Caco-2 (cell line): ENCODE results near the gene HSPG2. TPM values are rescaled to one million over a fixed set of nuclear protein-coding genes. Genes with fewer than 3 reads are reported as not detected.

Experiments
- BruUV-seq: library from RNA; stranded (reverse); fragments of 400-500 nt; replicated peaks from 2 replicates; lab custom pipeline; 2021; lab: Mats Ljungman, UMichigan
- CTCF ChIA-PET: fragments of 300-600 bp; sonication (Branson Sonifier 250); formaldehyde crosslinking; loops from one replicate; lab custom pipeline; 2022; ENCODE audit warnings: antibody characterized with exemption; lab: Charles Lee
- POLR2A ChIA-PET: fragments of 300-600 bp; sonication (Branson Sonifier 250); formaldehyde crosslinking; loops from one replicate; lab custom pipeline; 2022; ENCODE audit warnings: antibody characterized with exemption; lab: Charles Lee
- DNase-seq, 2 experiments: peaks; one replicate each; pipeline versions ENCODE4 v3.0.0 to v3.0.0-alpha.2; 2020 to 2022
- H3K27me3 ChIP-seq: replicated peaks from 2 replicates; pipeline ENCODE4 v1.6.0; 2011; ENCODE audit warnings: low read length; ENCODE audit not compliant: control insufficient read depth, insufficient read depth
- H3K36me3 ChIP-seq: 2 replicates; pipeline ENCODE4 v1.5.1; 2011; ENCODE audit warnings: low read length; ENCODE audit not compliant: control insufficient read depth, insufficient read depth
- H3K4me1 ChIP-seq: fragments of 250-450 bp; sonication (Bioruptor Pico); 2 replicates; pipeline ENCODE4 v1.5.1; 2020; ENCODE audit warnings: mild to moderate bottlenecking
- H3K4me3 ChIP-seq: 2 replicates; pipeline ENCODE4 v1.5.1; 2011; ENCODE audit warnings: low read depth, mild to moderate bottlenecking, control low read depth, low read length
- H3K9me3 ChIP-seq: fragments of 250-450 bp; sonication (Bioruptor Pico); 2 replicates; pipeline ENCODE4 v1.5.1; 2020; ENCODE audit warnings: mild to moderate bottlenecking, moderate library complexity
- H3K27ac Mint-ChIP-seq: one replicate; pipeline ENCODE4 v1.8.0; 2022; ENCODE audit warnings: mixed read lengths; ENCODE audit not compliant: unreplicated experiment
- H3K27me3 Mint-ChIP-seq: one replicate; pipeline ENCODE4 v1.8.0; 2022; ENCODE audit warnings: mixed read lengths; ENCODE audit not compliant: insufficient read depth, unreplicated experiment
- H3K36me3 Mint-ChIP-seq: one replicate; pipeline ENCODE4 v1.8.0; 2022; ENCODE audit warnings: mild to moderate bottlenecking, mixed read lengths; ENCODE audit not compliant: insufficient read depth, unreplicated experiment
- H3K4me1 Mint-ChIP-seq: one replicate; pipeline ENCODE4 v1.8.0; 2022; ENCODE audit warnings: low read depth, mixed read lengths; ENCODE audit not compliant: unreplicated experiment
- H3K4me3 Mint-ChIP-seq: one replicate; pipeline ENCODE4 v1.8.0; 2022; ENCODE audit warnings: mild to moderate bottlenecking, moderate library complexity, mixed read lengths; ENCODE audit not compliant: unreplicated experiment
- H3K9me3 Mint-ChIP-seq: one replicate; pipeline ENCODE4 v1.8.0; 2022; ENCODE audit warnings: mixed read lengths; ENCODE audit not compliant: unreplicated experiment
- intact Hi-C: fragments of 100-400 bp; cut with micrococcal nuclease; formaldehyde crosslinking; loops from one replicate; pipeline ENCODE4 v1.10.0; 2022; ENCODE audit not compliant: unreplicated experiment
- total RNA-seq: library from RNA; stranded (reverse); gene quantifications from 2 replicates; pipeline ENCODE4 v1.2.3, GENCODE V29; 2022
- TF ChIP-seq, protein P1 (sequence below), 2 experiments: fragments of 200-600 bp in 1 of 2; IDR thresholded peaks; 1 replicate in 1 of 2; 2 replicates in 1 of 2; pipeline versions ENCODE4 v1.5.1 to v1.8.0; 2011 to 2022; ENCODE audit warnings: antibody characterized with exemption in 1 of 2, control low read depth in 1 of 2, inconsistent platforms in 1 of 2, low read depth in 1 of 2, low read length in 1 of 2, mild to moderate bottlenecking in 1 of 2, moderate library complexity in 1 of 2; ENCODE audit not compliant: insufficient read depth in 1 of 2, severe bottlenecking in 1 of 2, unreplicated experiment in 1 of 2

HSPG2 gene
- total RNA-seq, 1 experiment from 2014 or later: 237 TPM

DNA sequence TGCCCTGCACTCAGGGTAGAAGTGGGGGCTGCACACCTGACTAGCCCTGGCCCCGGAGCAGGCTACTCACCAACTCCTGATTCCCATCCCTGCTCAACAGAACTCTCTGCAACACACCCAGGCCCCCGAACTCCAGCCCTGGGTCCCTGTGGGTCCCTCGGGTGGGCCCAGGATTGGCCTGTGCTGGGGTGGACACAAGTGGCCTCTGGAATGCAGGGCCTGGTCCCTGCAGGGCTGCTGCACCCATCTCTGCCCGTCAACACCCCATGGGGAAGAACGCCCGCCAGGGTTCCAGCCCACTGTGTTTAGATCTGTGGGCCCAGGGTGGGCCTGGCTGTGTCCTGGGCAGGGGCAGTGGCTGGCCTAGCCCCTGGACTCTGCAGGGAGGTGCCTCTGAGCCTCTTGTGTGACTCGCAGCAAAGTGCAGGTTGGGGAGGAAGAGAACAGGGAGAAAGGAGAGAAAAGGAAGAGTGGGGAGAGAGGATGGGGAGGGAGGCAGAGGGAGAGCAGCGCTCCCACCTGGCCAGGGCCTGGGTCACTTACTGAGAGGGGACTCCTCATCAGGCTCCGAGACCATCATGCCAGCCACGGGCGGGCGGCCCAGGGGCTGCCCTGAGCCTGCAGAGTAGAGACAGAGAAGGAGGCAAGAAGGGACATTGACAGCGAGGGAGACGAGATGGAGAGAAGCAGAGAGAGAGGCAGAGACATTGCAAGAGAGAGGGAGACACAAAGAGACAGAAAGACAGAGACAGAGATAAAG is 43.9 kb downstream of the HSPG2 start:
- no peaks in the 10 kb centered on the region for H3K9me3 ChIP-seq
- Mint-ChIP-seq H3K27me3 (no peaks in the 10 kb centered on the region), H3K36me3 (peaks cover 54% of the 10 kb centered on the region), H3K4me1 (peaks cover 13% of the 10 kb centered on the region), H3K4me3 (no peak overlapping the region), H3K9me3 (no peaks in the 10 kb centered on the region), H3K27ac (peak overlapping the region; percentile 42)
- peaks cover 1% of the 10 kb centered on the region; the same call in 1 of the 2 replicates for H3K36me3 ChIP-seq
- H3K27me3 ChIP-seq: no peaks in the 10 kb centered on the region
- CTCF ChIA-PET: no interaction called here
- no peak for DNase-seq
- intact Hi-C loops: no loop called here
- TF ChIP-seq, protein P1, sequence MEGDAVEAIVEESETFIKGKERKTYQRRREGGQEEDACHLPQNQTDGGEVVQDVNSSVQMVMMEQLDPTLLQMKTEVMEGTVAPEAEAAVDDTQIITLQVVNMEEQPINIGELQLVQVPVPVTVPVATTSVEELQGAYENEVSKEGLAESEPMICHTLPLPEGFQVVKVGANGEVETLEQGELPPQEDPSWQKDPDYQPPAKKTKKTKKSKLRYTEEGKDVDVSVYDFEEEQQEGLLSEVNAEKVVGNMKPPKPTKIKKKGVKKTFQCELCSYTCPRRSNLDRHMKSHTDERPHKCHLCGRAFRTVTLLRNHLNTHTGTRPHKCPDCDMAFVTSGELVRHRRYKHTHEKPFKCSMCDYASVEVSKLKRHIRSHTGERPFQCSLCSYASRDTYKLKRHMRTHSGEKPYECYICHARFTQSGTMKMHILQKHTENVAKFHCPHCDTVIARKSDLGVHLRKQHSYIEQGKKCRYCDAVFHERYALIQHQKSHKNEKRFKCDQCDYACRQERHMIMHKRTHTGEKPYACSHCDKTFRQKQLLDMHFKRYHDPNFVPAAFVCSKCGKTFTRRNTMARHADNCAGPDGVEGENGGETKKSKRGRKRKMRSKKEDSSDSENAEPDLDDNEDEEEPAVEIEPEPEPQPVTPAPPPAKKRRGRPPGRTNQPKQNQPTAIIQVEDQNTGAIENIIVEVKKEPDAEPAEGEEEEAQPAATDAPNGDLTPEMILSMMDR (IDR thresholded peaks at IDR 0.05; ENCODE audit: insufficient read depth in 1 of 2, low read depth in 1 of 2, low read length in 1 of 2, severe bottlenecking in 1 of 2, unreplicated experiment in 1 of 2): no peak
- POLR2A ChIA-PET: no interaction called here
- no TSS peak for BruUV-seq
- peaks cover 11% of the 10 kb centered on the region for H3K4me1 ChIP-seq
- H3K4me3 ChIP-seq: no peak overlapping the region

DNA sequence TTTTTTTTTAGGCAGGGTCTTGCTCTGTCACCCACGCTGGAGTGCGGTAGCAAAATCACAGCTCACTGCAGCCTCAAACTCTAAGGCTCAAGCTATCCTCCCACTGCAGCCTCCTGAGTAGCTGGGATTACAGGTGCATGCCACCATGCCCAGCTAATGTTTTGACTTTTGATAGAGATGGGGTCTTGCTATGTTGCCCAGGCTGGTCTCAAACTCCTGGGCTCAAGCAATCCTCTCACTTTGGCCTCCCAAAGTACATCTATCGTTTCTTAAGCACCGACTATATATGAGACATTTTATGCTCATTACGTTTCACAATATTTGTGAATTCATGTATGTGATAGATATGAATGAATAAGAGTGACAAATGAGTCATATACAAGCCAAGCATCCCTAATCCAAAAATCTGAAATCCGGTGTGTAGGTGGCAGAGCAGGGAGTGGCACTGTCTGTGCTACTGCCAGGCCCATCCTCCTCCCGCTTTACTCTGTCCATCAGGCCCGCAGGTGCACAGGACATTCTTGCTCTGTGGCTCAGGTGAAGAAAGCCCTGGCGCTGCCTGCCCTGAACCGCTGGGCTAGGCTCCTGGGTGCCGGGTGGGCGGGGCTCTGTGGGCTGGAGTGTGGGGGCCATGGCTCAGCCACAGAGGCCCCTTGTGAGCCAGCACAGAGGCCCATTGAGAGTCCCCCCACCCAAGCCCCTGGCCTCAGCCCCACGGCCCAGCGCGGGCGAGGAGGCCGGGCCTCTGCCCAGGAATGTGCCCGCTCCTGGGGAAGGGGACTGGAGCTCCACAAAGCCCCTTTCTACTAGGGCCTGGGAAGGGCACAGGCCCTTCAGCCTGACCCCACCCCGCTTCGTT is 45.3 kb downstream of the HSPG2 start:
- Mint-ChIP-seq H3K4me1 (peaks cover under 1% of the 10 kb centered on the region), H3K36me3 (peaks cover 63% of the 10 kb centered on the region), H3K27me3 (no peaks in the 10 kb centered on the region), H3K4me3 (no peak overlapping the region), H3K27ac (no peak overlapping the region), H3K9me3 (no peaks in the 10 kb centered on the region)
- peaks cover 2% of the 10 kb centered on the region; the same call in 1 of the 2 replicates for H3K4me1 ChIP-seq
- H3K4me3 ChIP-seq: no peak overlapping the region
- H3K27me3 ChIP-seq: no peaks in the 10 kb centered on the region
- TF ChIP-seq, protein P1 (IDR thresholded peaks at IDR 0.05; ENCODE audit: insufficient read depth in 1 of 2, low read depth in 1 of 2, low read length in 1 of 2, severe bottlenecking in 1 of 2, unreplicated experiment in 1 of 2): no peak
- ChIA-PET CTCF (no interaction called here), POLR2A (no interaction called here)
- DNase-seq: no peak
- intact Hi-C loops: no loop called here
- no TSS peak for BruUV-seq
- H3K36me3 ChIP-seq: peaks cover 1% of the 10 kb centered on the region; the same call in 1 of the 2 replicates
- H3K9me3 ChIP-seq: no peaks in the 10 kb centered on the region

DNA sequence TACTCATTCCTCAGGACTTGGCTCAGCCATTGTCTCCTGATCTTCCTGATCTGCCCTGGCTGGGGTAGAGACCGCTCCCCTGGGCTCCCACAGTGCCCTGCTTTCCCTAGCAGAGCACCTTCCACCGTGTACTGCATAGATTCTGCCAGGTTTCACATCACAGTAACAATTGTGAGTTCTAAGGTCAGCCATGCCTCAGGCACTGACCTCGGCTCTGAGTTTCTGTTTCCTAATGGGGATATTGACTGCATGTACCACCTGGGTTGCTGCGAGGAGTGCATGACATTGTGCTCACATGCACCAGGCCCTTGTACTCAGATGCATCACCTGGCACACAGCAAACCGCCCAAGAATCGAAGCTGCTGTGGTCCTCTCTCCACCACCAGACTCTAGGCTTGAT is 46.0 kb downstream of the HSPG2 start:
- BruUV-seq: no TSS peak
- H3K4me1 Mint-ChIP-seq: peaks cover 8% of the 10 kb centered on the region
- Histone ChIP-seq H3K4me3 (no peak overlapping the region), H3K9me3 (no peaks in the 10 kb centered on the region), H3K27me3 (no peaks in the 10 kb centered on the region), H3K36me3 (peaks cover 1% of the 10 kb centered on the region; the same call in 1 of the 2 replicates), H3K4me1 (no peaks in the 10 kb centered on the region)
- CTCF ChIA-PET: no interaction called here
- intact Hi-C loops: no loop called here
- no peak overlapping the region for H3K27ac Mint-ChIP-seq
- H3K36me3 Mint-ChIP-seq: peaks cover 71% of the 10 kb centered on the region
- no peaks in the 10 kb centered on the region for H3K27me3 Mint-ChIP-seq
- DNase-seq: no peak
- H3K9me3 Mint-ChIP-seq: no peaks in the 10 kb centered on the region
- TF ChIP-seq, protein P1 (IDR thresholded peaks at IDR 0.05; ENCODE audit: insufficient read depth in 1 of 2, low read depth in 1 of 2, low read length in 1 of 2, severe bottlenecking in 1 of 2, unreplicated experiment in 1 of 2): no peak
- H3K4me3 Mint-ChIP-seq: no peak overlapping the region
- POLR2A ChIA-PET: no interaction called here
